Hepatic stellate cell (primary cell): ENCODE data around the gene FANCC.
A peak's percentile ranks its signal among the peaks of the same experiment; 100 is the strongest.
"Not testable (repeated sequence)": the region's sequence is repeated elsewhere in the genome, so short reads cannot be mapped to it uniquely, and the experiment has no call there.

Source experiments
- DNase-seq: peaks from one replicate; pipeline ENCODE4 v3.0.0; 2011; ENCODE audit warnings: low spot score

FANCC gene

GRCh38 chr9:95282332-95282731, 35.2 kb downstream of the FANCC start:
- no peak for DNase-seq

- DNase-seq, result no peak
Measured at GRCh38 chr9:95280745-95281144, 36.8 kb downstream of the FANCC start.

DNA sequence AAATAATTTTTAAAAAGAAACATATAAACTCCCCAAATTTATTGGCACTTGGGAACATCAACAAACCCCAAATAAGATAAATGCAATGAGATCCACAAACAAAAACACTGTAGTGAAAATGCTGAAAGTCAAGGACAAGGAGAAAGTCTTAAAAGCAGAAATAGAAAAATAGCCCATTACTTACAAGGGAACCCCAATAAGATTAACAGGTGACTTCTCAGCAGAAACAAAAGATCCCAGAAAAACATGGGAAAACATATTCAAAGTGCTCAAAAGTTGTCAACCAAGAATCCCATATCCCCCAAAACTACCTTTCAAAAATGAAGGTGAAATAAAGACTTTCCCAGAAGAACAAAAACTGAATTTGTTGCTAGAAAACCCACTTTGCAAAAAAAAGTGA, 40.0 kb downstream of the FANCC start:
- no peak for DNase-seq

DNA sequence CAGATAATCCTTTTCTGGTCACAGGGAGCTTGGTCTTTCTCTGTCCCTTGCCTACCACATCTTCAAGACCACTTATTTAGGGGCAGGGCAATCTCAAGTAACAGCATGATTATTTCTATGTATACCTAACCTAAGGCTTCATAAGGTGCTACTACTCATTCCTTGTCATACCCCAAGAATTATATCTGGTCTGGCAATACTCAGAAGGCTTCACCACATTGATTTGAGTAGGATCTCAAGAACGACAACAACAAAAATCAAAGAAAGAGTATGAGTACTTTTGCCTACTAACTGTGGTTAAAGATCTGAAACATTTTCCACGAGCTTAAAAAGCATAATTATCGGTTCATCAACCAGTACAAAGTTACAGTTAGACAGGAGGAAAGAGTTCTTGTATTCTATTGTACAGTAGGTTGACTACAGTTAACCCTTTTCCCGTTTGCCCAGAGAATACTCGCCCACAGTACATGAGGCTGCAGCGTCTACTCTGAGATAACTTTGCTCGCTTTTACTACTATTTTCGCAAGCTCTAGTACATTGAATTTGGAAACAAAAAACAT, 41.0 kb downstream of the FANCC start:
- no peak for DNase-seq

GRCh38 chr9:95274160-95274559, 43.3 kb downstream of the FANCC start:
- not testable (repeated sequence) for DNase-seq

DNA sequence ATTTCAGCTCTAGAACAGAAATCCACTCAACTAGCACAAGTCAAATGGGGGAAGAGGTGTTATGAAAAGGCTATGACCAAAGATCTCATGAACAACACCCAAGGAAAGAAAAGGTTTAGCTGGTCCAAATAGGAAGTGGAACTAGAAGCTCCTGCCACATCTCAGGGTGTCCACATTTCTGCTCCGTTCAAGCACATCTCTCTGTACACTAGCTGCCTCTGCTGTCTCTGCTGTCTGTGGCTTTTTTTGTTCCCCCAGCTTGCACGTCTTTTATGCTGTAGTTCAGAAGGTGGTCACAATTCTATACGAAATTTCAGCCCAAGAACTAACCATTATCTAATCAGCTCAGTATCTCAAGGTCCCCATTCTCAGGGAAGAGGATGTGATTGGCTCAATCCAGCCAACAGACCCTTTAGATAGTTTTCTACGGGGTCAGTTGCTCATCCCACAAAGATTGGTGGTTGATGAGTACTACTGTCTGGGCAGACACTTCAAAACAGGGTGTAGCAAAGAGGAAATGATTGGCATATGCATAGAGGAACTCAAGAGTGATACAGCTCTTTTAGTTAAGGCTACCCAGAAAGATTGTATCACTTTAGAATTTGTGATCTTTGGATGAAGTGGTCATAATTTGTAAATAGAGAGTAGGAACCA, 44.0 kb downstream of the FANCC start:
- no peak for DNase-seq

GRCh38 chr9:95272830-95273229, 44.7 kb downstream of the FANCC start:
- DNase-seq, result no peak

- DNase-seq, result no peak
Measured at GRCh38 chr9:95270790-95271189, 46.7 kb downstream of the FANCC start.

DNA sequence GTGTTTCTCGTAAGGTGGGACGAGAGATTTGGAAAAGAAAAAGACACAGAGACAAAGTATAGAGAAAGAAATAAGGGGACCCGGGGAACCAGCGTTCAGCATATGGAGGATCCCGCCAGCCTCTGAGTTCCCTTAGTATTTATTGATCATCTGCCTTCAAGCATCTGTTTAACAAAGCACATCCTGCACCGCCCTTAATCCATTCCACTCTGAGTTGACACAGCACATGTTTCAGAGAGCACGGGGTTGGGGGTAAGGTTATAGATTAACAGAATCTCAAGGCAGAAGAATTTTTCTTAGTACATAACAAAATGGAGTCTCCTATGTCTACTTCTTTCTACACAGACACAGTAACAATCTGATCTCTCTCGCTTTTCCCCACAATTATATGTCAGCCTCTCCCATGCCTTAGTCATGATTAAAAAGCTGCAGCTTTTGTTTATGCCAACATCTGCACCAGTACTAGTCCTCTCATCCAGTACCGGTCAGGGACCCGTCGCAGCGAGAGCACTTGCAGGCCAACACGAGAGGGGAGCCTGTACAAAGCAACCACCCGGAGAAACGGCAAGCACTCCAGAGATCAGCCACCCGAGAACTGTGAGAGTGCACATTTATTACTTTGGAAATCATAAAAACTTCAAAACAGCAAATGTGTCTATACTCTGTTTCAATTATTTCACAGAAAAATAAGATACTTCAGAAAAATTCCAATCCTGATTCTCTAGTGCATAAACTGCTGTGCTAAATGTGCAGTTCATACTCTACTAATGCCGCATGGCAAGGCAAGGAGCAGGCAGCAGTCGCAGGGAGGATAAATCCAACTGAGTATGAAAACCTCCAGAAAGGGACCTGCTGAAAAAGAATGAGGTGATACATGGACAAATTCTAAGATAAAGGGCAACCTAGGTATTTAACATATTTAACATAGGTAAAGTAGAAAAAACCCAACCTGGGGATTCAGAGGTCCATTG, 47.4 kb downstream of the FANCC start:
- not testable (repeated sequence) for DNase-seq

DNA sequence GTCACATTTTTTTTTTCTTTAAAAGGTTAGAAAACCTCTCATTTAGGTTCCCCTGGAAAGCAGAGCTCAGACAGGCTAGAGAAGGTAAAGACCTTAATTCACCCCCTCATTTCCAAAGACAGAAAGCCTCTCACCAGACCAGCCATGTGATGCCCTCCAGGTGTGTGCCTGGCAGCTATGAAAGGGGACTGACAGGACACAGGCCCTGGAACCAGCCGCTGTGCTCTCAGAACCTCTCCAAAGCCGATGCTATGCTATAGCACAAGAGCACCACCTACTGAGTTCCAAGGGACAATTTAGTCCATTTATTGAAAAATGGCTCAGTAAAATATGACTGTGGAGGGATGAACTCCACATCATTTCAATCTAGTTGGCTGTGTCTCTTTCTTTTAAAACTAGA, 48.8 kb downstream of the FANCC start:
- DNase-seq, result peak; percentile 9

- DNase-seq, result no peak
Measured at GRCh38 chr9:95266649-95267048, 50.9 kb downstream of the FANCC start.

GRCh38 chr9:95265960-95266359, 51.5 kb downstream of the FANCC start:
- DNase-seq, result no peak

DNA sequence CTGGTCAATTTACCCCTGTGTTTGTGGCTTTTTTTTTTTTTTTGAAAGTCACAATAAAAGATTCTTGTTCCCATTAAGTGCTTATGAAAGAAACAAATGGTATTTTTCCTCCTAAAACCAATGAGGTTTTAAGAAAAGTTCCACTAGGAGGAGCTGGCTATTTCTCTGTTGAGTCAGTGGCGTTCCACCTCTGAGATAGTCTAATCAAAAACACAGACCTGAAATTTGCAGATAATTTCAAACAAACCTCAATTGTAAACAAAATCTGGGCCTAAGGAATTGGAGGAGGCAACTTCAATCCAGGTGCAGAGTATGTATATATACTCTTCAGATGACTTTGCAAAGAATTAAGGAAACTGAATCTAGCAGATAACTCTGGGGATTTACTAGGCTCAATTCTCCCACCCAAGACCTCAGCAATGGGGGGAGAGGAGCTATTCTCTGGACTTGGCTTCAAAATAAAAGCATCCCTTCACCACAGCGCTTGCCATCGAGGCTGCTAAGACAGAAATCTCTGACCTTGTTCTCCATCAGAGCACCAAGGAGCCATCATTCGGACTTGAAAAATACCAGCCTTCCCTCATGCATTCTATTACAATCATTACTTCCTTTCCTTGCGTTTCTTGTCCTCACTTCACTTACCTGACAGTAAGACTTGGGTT, 52.4 kb downstream of the FANCC start:
- DNase-seq, result peak; percentile 19

GRCh38 chr9:95261890-95262289, 55.6 kb downstream of the FANCC start:
- no peak for DNase-seq

DNA sequence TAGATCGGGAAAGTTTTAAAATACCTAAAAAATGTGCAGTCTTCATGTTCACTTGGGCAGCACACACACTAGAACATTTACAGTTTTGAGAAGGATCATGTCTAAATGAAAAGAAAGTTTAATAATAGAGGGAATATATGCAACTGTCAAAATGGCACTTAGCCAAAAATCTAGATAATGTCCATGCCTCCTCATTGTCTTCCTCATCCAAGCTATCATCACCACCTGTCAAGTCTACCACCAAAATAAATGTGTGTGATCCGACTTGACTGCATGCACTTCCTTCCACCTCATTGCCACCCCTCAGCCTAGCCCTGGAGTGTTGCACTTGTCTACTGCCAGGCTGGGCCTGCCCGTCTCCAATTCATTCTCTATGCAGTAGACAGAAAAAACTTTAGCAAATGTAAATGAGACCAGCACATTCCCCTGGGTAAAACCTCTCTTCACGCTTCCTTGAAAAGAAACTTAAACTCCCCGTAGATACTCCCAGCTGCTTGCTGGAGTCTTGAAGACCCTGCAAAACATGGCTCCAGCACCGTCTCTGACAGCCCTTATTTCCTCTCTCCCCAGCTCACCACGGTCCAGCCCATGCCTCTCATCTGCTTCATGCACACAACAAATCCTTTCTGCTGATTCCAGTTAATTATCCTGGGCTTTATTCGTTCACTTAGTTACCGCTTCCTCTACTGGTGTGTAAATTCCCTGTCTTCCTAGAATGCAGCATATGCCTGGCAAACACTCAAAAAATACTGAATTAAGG, 66.9 kb downstream of the FANCC start:
- DNase-seq, result no peak

- DNase-seq, result no peak
Measured at GRCh38 chr9:95249986-95250385, 67.5 kb downstream of the FANCC start.

DNA sequence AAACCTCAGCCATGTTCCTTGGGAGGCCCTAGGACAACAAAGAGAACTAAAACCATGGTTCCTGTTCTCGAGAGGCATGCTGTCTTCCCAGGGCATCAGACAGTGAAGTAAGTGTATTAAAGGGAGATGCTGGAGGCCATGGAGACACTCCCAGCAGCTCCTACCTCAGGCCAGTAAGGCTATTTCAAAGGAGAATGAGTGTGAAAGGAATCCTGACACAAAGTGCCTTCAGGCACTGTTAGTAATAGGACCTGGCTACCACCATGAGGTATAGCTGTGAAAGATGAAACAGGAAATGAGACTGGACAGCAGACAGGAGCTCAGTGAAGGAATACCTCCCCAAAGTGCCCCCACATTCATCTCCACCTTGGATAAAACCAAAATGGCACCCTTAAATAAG, 71.0 kb downstream of the FANCC start:
- DNase-seq, result no peak

DNA sequence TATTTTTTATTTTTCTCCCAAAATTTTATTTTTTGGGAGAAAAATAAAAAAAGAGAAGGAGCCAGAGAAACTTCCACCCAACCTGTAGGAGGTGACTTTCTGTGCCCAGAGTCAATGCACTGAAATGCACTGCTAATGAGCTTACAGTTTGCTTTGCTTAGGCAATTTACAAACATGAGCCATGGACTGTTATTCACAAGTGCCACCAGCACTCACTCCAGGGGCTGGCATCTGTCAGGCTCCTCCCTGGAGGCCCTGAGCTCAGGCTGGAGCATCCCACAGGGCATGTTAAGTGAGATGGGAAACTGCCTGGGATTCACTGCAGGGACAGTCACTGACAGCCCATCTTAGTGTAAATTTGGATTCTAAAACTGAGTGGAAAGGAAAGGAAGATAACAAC, 74.9 kb downstream of the FANCC start:
- DNase-seq, result no peak

DNA sequence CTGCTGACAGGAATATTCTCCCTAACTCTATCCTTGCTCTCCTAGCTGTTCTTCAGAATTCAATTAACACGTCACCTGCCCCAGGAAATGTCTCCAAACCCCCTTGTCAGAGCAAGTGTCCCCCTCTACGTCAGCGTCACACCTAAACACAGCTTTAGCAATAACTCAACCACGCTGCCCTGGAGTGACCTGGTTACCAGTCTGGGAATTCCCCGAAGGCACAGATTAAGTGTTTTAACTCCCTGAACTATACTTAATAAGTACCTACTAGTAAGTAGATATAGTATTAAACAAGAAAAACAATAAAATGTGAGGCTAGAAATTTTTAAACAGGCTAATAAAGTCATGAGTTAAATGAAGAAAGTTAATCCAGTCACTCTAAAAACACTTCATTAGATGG, 78.4 kb downstream of the FANCC start:
- DNase-seq, result no peak

GRCh38 chr9:95237336-95237735, 80.2 kb downstream of the FANCC start:
- DNase-seq, result no peak

GRCh38 chr9:95230046-95230445, 87.5 kb downstream of the FANCC start:
- no peak for DNase-seq
